NCI-H1930 (cell line): ENCODE results near the gene POLE.

Experiments
- DNase-seq, 2 experiments: peaks; one replicate each; lab custom pipeline; 2025; lab: John Stamatoyannopoulos, UW

POLE gene

DNA sequence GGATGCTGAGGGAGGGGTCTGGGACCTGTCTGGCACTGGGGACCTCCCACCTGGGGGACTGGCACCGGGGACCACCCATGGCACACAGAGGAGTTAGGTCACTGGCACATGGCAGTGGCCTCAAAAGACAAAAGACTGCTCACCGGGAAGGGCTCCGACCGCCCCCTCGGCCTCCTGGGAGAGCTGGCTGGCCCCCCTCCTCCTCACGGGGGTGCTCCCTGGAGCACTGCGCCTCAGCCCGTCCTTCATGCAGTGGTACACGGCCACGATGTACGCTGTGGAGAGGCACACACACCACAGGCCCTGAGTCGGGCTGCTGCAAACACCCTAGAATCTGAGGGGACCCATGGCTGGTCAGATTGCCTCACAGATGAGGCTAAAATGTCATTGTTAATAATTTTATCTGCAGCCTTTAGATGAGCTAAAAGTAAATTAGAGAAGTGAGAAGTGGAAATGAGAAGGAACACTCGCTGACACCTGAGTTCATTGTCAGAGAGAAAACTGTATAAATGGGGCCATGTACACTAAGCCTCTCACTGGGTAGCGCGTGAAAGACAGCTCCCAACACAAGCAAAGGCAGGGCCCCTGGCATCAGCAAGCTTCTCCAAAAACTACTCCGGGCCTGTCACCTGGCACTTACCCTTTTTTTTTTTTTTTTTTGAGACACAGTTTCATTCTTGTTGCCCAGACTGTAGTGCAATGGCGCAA is 54.5 kb downstream of the POLE start:
- DNase-seq = no peak

DNA sequence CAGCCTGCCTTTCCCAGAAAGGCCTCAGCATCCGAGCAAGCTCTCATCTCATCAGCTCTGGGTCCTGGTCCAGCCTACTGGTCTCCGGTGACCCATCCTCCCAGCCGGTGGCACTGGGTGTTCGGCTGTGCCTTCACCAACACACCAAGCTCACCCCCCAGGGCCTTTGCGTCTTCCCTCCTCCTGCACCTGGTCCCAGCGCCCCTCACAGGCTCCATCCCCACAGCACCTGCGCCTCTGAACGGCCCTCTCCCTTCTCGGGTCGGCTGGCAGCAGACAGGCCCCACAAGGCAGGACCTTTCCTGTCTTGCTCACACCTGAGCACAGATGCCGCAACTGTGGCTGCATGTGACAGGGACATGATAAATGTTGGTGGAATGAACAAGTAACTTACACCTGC is 55.5 kb downstream of the POLE start:
- no peak for DNase-seq

DNA sequence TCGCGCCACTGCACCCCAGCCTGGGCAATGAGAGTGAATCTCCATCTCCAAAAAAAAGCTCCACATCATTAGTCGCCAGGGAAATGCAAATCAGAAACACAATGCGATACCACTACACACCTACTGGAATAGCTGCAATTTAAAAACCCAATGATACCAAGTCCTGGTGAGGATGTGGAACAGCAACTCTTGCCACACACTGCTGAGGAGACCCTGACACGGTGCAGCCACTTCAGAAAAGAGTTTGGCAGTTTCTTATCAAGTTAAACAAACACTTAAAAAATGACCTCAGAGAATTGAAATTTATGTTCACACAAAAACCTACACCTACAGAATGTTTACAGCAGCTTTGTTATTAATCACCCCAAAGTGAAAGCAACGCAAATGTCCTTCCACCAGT is 56.5 kb downstream of the POLE start:
- DNase-seq = no peak

DNA sequence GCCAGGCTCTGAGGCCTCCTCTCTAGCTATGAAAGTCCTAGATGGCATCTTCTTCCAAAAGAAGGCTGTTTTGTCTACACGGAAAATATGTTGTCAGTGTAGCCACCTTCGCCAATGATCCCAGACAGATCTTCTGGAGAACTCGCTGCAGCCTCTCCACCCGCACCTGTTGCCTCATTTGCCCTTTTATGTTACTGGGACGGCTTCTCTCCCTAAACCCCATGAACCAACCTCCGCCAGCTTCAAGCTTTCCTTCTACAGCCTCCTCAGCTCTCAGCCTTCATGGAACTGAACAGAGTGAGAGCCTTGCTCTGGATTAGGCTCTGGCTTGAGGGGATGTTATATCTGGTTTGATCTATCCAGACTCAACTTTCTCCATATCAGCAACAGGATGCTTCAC is 57.8 kb downstream of the POLE start:
- no peak for DNase-seq

DNA sequence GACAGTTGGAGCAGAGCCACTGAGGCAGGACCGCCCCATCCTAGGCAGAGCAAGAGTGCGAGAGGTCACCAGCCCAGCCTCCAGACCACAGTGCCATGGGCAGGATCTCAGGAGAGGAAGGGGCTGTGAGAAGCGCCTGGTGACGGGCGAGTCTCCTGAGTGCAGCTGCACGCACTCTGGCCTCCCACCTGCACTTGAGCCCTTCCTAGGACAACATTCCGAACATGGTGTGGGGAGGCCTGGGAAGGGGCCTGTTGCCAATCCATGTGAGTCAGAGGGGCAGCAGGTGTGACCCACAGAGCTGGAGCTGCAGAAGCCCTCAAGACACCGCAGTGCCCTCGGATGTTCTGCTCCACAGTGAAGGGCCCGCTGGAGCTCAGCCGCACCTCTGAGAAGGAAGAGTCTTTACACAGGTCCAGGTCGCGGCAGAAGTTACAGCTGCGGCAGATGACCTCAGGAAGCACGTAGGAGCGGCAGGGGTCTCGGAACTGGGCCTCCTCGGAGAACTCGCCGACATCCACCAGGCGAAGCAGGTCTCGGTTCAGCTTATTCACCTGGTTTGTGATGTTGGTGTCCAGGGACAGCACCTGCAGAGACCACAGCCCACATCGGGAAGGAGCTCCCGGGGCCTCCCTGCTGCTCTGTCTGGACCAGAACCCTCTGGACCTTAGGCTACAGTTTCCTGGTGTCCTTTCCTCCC is 61.3 kb downstream of the POLE start:
- no peak for DNase-seq

DNA sequence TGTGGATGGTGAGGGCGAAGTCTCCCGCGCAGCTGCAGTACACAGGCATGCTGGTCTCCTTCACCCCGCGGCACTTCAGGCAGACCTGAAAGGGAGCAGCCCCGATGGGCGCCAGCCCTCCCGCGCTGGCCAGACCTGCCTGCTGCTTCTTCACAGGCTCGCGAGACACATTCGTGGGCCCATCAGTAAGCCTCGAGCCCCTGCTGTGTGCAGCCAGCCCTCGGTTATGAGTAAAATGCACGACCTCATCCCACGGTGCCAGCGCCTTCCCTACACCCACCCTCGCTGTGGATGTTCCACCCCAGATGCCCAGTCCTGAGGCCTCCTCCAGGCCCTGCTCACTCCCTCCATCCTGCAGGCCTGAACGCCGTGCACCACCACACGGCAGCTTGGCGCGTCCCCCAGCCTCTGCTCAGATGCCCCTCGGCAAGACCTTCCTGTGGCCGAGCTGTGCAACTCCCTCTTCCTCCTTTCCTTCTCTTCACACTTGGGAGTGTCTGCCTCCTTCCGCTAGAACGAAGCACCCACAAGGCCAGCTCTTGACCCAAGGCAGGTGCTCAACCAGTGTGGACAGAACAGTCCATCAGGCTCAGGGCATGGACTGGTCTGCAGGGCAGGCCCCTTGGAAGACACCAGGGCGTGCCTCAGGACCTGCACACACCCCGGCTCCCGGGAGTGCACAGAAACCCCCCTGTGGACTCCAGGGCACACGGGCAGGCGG is 62.1 kb downstream of the POLE start:
- no peak for DNase-seq

DNA sequence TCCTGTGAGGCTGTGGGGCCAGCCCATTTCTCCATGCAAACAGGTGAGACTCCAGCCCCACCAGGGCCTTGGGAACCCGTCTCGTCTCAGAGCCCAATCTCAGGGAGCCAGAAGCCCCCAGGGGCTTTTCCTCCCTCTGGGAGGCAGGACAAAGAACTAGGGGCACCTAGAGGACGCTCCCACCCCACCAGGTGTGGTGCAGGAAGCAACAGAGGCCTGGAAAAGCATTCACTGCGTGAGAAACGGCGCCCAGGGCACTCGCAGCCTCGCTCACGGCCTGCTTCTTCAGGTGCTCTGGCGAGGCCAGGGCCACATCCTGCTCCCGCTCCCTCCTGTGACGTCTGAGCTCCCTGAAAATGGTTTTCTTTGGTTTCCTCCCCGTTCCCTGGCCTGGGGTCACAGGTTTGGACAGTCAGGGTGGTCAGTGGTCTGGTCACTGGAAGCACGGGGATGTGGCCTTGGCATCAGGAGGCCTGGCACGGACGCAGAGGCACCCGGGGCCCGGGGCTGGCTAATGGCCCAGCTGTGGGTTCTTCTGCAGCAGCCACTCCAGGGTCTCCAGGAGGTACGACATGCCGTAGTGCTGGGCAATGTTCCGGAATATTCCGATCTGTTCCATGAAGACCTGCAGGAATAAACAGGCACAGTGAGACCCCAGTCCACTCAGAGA is 62.8 kb downstream of the POLE start:
- DNase-seq = no peak

DNA sequence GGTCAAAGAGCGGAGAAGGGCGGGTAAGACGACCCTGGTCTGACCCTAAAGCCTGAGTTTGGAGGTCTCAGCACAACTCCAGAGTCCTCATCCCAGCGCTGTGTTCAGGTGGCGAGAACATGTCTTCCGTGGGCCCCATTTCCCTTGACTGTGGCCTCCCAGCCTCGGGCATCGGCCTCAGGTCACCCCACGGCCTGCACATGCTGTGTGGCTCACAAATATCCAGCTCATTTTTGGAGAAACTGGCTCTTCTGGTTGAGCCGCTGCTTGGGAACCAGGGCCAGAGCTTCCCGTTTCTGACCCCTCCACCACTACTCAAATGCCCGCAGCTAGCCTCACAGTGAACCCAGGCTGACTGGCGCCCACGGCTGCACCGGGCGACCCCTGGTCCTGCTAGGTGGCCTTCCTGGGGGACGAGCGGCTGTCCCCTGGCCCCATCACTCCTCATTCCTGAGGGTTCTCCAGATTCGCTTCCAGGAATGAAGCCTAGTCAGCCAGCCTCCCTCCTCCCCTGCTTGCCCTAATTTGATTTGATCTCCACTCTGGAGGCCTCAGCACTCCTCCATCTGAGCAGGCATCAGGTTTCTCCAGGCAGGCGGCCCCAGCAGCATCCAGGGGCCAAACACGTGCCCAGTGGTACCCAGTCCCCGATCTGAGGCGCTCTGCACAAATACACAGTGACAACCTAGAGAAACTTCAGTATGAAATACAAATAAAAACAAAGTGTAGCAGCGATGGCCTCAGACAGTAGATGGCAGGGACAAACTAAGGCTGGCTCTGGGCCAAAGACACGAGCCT is 63.9 kb downstream of the POLE start:
- no peak for DNase-seq

DNA sequence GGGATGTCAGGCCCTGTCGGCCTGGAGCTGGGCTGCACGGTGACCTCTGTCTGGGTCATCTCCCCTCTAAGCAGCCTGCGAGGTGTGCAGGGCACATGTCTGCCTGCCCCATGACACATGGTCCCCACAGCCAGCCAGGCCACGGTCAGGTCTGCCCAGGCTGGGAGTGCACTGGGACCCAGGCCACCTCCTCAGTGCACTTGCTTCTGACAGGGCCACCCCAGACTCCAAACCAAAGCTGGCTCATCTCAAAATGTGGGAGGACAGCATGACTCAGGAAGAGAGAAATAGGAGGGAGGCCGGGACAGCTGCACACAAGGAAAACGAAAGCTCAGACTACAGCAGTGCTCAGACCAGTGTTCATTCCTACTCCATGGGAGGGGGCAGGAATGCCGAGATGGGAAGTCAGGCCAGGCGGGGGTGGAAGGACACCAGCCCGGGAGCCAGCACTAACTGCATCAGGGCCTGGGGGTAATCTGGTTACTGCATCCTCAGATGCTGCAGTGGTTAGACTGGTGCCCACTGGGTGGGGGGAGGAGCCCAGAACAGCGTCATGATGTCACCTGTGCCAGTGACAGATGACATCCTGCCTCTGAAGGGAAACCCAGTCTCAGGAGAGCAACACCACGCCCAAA is 64.6 kb downstream of the POLE start:
- DNase-seq = no peak

DNA sequence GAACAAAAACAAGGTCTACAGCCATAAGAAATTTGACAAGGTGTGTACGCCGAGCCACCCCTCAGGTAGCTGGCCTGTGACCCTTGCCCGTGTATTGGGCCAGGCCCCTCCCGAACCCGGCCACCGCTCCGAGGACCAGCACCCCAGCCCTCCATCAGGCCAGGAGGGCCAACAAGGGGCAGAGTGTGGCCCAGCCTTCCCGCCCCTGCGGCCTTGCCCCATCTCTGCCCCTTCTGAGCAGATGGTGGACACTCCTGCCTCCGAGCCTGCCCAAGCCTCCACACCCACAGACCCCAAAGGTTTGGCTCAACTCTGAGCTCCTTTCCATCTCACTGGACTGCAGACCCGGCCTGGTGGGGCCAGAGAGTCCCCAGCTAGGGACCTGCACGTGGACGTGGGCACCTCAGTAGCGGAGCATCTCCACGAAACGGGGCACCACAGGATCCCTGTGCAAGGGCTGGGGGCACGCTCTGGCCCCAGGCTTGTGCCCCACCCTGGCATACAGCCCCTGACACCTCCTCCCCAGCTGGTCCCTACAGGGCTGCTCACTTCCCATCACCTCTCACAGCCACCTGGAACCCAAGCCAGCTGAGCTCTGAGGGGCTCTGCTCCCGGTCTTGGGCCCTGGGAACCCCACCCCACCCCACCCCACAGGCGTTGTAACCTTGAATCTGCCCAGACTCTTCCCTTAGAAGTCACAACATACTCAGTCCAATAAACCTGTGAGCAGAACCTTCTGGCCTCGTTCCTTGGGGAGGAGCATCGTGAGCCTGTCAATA is 65.3 kb downstream of the POLE start:
- no peak for DNase-seq

DNA sequence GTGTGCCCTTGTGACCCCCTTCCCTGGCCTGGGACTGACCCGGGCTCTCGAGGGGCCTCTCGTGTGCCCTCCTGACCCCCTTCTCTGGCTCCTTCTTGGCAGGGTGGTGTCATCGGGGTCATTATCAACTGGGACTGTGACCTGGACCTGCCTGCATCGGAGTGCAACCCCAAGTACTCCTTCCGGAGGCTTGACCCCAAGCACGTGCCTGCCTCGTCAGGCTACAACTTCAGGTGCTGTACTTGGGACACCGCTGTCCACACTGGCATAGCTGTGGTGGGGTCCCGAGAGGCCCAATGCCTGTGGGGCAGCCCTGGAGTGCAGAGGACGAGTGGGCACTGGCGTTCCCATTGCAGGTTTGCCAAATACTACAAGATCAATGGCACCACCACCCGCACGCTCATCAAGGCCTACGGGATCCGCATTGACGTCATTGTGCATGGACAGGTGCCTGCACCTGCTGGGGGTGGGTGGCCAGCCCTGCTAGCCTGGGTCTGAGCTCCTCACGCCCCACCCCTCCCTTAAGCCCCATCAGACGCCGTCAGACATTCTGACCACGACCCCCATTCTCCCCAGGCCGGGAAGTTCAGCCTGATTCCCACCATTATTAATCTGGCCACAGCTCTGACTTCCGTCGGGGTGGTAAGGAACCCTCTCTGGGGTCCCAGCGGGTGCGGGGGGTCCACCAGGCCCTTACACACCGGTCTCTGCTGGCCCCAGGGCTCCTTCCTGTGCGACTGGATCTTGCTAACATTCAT is 66.1 kb downstream of the POLE start:
- DNase-seq = no peak

DNA sequence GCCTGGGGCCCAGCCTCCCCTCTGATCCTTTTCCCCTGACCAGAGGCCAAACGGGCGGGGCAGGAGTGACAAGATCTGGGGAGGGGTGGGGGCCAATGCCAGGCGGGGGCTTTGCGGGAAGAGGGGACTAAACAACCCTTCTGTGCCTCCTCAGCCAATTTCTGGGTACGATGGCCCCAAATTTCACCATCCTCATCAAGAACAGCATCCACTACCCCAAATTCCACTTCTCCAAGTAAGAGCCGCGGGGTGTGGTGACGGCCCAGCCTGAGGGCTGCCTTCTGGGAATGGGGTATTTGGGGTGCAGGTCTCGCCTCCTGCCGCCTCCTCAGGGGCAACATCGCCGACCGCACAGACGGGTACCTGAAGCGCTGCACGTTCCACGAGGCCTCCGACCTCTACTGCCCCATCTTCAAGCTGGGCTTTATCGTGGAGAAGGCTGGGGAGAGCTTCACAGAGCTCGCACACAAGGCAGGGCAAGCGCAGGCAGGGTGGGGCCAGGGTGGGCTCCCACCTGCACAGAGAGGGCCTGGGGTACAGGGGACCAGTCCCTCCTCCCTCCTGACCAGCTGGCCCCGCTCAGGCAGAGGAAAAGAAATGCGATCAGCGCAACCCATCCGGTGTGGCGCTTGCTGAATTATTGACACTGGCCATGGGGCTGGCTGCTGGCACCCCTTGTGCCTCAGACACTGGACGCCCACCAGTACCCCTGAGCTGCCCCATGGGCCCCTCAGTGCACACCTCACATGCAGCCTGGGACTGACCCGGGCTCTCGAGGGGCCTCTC is 66.8 kb downstream of the POLE start:
- DNase-seq = no peak

DNA sequence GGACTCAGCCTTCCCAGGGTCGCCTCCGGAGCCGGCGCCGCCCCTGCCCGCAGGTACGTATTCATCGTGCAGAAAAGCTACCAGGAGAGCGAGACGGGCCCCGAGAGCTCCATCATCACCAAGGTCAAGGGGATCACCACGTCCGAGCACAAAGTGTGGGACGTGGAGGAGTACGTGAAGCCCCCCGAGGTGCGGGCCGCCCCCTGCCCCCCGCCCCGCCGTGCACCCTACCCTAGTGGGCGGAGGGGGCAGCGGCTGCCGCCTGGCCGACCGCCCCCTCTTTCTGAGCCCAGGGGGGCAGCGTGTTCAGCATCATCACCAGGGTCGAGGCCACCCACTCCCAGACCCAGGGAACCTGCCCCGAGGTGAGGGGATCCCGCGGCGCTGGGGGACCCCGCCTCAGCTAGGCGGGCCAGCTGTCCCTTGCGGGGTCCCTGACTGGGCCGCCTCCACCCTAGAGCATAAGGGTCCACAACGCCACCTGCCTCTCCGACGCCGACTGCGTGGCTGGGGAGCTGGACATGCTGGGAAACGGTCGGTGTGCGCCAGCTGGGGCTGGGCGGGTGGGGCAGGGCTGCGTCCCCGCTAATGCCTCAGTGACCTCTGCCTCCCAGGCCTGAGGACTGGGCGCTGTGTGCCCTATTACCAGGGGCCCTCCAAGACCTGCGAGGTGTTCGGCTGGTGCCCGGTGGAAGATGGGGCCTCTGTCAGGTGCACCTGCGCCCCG is 67.6 kb downstream of the POLE start:
- DNase-seq = no peak

DNA sequence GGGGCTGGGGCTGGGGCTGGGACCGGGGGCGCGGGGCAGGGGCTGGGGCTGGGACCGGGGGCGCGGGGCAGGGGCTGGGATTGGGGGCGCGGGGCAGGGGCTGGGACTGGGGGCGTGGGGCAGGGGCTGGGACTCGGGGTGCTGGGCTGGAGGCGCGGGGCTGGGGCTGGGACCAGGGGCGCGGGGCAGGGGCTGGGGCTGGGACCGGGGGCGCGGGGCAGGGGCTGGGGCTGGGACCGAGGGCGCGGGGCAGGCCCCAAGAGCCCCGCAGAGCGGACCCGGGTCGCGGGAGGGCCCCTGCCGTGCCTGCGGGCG is 68.1 kb downstream of the POLE start:
- no peak for DNase-seq

DNA sequence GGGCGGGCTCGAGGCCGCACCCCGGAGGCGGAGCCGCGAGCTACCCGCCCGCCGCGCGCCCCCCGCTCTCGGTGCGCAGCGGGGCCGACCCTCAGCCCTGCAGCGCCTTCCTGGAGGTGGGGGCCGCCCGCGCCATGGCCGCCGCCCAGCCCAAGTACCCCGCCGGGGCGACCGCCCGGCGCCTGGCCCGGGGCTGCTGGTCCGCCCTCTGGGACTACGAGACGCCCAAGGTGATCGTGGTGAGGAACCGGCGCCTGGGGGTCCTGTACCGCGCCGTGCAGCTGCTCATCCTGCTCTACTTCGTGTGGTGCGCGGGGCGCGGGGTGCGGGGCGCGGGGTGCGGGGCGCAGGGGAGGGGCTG is 68.5 kb downstream of the POLE start, which contains the start of gene P2RX2:
Gene P2RX2, plus strand, starts transcription at position 94 of the 361 bp plus-strand sequence. Its CDS starts 41 bp downstream, at position 135.
- DNase-seq = no peak

DNA sequence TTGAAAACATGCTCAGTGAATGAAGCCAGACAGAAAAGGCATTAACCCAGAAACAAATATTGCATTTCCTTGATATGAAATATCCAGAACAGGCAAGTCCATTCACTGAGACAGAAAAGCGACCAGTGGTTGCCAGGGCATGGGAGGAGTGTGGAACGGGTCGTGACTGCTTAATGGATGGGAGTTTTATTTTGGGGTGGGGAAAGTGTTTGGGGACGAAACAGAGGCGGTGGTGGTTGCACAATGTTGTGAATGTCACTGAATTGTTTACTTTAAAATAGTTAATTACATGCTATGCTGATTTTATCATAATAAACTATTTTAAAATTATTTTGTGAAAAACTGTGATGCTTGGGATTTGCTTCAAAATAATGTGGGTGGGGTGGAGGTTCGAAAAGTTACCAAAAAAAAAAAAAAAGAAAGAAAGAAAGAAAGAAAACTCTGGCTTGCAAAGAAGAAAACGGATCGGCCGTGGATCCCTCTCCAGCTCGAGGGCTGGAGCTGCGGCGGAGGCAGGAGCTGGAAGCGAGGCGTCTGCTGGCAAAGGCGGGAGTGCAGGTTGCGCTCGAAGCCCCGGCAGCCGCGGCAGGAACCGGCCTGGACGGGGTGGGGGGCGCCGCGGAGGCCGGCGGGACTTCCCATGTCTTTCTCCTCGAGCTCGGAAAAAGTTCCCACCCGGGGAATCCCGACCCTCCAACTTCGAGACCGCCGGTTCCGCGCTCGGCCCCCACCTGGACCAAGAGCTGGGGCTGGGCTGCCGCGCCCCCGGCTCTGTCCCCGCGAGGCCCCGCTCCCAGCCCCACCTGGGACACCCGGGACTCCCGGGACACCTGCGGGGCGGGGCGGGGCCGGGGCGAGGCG is 69.1 kb downstream of the POLE start:
- DNase-seq = peak; percentile 20 to 24

DNA sequence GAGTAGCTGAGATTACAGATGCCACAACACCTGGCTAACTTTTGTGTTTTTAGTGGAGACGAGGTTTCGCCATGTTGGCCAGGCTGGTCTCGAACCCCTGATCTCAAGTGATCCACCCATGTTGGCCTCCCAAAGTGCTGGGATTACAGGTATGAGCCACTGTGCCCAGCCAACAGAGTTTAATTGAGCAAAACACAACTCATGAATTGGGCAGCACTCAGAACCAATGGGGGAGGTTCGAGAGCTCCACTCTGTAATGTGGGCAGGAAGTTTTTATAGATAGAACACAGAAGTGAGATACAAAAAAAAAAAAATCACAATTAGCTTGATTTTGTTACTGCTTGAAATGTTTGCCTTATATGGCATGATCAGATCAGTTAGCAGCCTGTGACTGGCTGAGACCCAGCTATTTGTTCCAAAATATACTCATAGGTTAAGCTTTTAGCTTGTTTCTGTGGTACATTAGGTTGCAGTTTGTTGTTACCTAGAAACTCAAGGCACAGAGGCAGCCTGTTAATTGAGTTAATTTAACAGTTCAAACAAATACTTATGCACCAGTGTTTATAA is 69.9 kb downstream of the POLE start:
- no peak for DNase-seq
